MG63 (cell line): ENCODE data around the gene SMC1B. TPM values are rescaled to one million over a fixed set of nuclear protein-coding genes. Genes with fewer than 3 reads are reported as not detected.
"Not testable (repeated sequence)": the region's sequence is repeated elsewhere in the genome, so short reads cannot be mapped to it uniquely, and the experiment has no call there.

Experiments
- DNase-seq: peaks from one replicate; pipeline ENCODE4 v3.0.0-alpha.2; 2020
- H3K27me3 ChIP-seq: fragments of 250-450 bp; sonication (Bioruptor Pico); 2 replicates; pipeline ENCODE4 v1.5.1; 2020; ENCODE audit warnings: mild to moderate bottlenecking, moderate library complexity
- H3K36me3 ChIP-seq: fragments of 250-450 bp; sonication (Bioruptor Pico); 2 replicates; pipeline ENCODE4 v1.5.1; 2020; ENCODE audit warnings: mild to moderate bottlenecking, moderate library complexity
- H3K4me3 ChIP-seq: fragments of 250-450 bp; sonication (Bioruptor Pico); 2 replicates; pipeline ENCODE4 v1.5.1; 2020; ENCODE audit warnings: mild to moderate bottlenecking, moderate library complexity
- H3K9me3 ChIP-seq: fragments of 250-450 bp; sonication (Bioruptor Pico); 2 replicates; pipeline ENCODE4 v1.5.1; 2020; ENCODE audit warnings: mild to moderate bottlenecking, moderate library complexity
- total RNA-seq: library from RNA; depleted of rRNA; stranded (reverse); fragments of >200 nt; shearing (Covaris generic); gene quantifications from 2 replicates; pipeline ENCODE4 v1.2.3, GENCODE V29; 2014; ENCODE audit warnings: low replicate concordance; rRNA removed

SMC1B gene
- total RNA-seq, 1 experiment from 2014 or later: not detected

- Histone ChIP-seq H3K27me3 (no peaks in the 10 kb centered on the region), H3K36me3 (no peaks in the 10 kb centered on the region), H3K9me3 (no peaks in the 10 kb centered on the region), H3K4me3 (peak overlapping the region; percentile 79)
- DNase-seq: no peak
Observed at GRCh38 chr22:45308957-45309421, 104.4 kb downstream of the SMC1B start.

DNA sequence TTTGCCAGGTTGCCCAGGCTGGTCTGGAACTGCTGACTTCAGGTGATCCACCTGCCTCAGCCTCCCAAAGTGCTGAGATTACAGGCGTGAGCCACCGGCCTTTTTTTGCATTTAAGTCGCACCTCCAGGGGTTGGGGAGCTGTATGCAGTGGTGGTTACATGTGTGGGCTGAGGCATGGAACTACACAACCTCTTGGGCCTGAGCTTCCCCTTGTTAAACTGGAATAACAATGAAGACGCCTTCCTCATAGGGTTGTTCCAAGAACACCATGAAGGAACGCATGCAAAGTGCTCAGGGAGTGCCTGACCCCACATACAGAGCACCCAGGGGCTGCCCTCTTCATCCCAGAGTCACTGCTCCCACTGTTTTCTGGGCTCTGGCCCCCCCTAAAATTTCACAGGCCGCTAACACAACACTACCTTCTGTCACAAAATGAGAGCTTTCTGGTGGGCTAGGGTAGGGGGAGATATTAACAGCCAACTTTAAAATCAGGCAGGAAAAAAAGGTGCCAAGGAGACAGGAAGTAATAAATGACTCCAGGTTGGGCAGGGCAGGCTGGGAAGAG lies 104.9 kb downstream of the SMC1B start:
- no peaks in the 10 kb centered on the region for H3K9me3 ChIP-seq
- DNase-seq: no peak
- H3K4me3 ChIP-seq: no peak overlapping the region
- no peaks in the 10 kb centered on the region for H3K27me3 ChIP-seq
- H3K36me3 ChIP-seq: no peaks in the 10 kb centered on the region

DNA sequence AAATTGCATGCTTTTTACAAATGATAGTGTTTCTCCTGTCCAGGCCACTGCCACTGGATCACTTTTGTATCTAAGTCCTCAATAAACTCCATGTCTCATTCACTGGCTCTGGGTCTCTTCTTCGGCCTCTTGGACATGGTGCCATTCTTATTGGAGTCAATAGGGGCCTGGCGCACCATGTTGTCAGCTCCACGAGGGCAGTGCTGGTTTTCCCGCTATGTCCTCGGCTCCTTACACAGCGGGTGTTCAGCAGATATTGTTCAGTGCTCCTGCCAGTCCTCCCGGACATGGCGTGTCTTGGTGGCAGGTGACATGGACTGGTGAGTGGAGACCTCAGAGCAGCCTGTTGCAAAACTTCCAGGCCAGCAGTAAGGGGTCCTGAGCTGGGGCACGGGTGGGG lies 107.3 kb downstream of the SMC1B start:
- Histone ChIP-seq H3K4me3 (no peak overlapping the region), H3K9me3 (no peaks in the 10 kb centered on the region), H3K27me3 (no peaks in the 10 kb centered on the region), H3K36me3 (no peaks in the 10 kb centered on the region)
- DNase-seq: no peak

- no peak for DNase-seq
- Histone ChIP-seq H3K4me3 (no peak overlapping the region), H3K9me3 (no peaks in the 10 kb centered on the region), H3K36me3 (no peaks in the 10 kb centered on the region), H3K27me3 (no peaks in the 10 kb centered on the region)
Observed at GRCh38 chr22:45305456-45306075, 107.8 kb downstream of the SMC1B start.

DNA sequence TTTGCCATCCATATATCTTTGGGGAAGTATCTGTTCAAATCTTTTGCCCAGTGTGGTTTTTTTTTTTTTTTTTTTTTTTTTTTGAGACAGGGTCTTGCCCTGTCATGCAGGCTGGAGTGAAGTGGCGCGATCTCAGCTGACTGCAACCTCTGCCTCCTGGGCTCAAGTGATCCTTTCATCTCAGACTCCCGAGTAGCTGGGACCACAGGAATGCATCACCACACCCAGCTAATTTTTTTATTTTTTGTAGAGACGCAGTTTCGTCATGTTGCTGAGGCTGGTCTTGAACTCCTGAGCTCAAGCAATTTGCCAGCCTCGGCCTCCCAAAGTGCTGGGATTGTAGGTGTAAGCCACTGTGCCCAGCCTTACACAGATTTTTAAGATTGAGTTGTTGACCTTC lies 108.4 kb downstream of the SMC1B start:
- no peaks in the 10 kb centered on the region for H3K27me3 ChIP-seq
- no peak for DNase-seq

GRCh38 chr22:45303181-45303580 lies 110.2 kb downstream of the SMC1B start:
- H3K9me3 ChIP-seq: no peaks in the 10 kb centered on the region
- no peaks in the 10 kb centered on the region for H3K36me3 ChIP-seq
- H3K4me3 ChIP-seq: no peak overlapping the region
- DNase-seq: no peak
- no peaks in the 10 kb centered on the region for H3K27me3 ChIP-seq

More for the DNA sequence above, 108.4 kb downstream of the SMC1B start:
- H3K4me3 ChIP-seq: no peak overlapping the region
- no peaks in the 10 kb centered on the region for H3K36me3 ChIP-seq
- no peaks in the 10 kb centered on the region for H3K9me3 ChIP-seq

DNA sequence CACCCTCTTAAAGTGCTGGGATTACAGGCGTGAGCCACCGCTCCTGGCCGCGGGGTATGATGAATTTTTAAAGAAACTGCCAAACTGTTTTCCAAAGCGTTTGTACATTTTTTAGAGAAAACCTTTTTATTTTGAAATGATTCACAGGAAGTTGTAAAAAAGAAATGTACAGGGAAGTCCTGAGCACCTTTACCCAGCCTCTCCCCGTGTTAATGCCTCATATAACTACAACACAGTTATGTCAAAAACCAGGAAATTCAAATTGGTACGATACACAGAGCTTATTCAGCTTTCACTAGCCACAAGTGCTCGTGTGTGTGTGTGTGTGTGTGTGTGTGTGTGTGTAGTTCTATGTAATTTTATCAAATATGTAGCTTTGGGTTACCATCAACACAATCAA lies 110.6 kb downstream of the SMC1B start:
- Histone ChIP-seq H3K27me3 (no peaks in the 10 kb centered on the region), H3K36me3 (no peaks in the 10 kb centered on the region), H3K9me3 (no peaks in the 10 kb centered on the region), H3K4me3 (no peak overlapping the region)
- DNase-seq: no peak

DNA sequence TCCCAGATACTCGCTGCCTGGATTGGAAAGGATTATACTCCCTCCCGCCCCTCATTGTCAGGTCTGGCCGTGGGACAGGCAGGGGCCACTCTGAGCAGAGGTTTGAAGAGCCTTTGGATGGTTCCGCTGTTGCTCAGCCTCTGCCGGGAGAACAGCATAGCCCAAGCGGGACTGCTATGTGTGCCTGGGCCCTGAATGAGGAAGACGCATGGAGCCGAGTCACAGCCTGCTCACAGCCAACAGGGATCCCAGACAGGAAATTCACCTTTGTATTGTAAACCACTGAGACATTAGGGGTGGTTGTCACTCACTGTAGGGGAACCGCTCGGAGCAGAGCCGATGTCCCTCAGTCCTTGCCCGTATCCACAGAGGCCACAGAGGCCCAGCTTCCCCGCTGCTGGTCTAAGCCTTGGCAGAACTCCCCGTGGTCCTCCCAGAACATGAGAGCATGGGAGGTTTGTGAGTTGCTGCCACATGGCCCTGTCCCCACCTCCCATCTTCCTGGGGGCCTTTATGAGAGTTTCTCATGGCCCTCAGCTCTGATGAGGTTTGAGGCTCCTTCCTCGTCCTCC lies 114.4 kb downstream of the SMC1B start:
- no peaks in the 10 kb centered on the region for H3K36me3 ChIP-seq
- no peak overlapping the region for H3K4me3 ChIP-seq
- DNase-seq: no peak
- H3K9me3 ChIP-seq: no peaks in the 10 kb centered on the region
- no peaks in the 10 kb centered on the region for H3K27me3 ChIP-seq

DNA sequence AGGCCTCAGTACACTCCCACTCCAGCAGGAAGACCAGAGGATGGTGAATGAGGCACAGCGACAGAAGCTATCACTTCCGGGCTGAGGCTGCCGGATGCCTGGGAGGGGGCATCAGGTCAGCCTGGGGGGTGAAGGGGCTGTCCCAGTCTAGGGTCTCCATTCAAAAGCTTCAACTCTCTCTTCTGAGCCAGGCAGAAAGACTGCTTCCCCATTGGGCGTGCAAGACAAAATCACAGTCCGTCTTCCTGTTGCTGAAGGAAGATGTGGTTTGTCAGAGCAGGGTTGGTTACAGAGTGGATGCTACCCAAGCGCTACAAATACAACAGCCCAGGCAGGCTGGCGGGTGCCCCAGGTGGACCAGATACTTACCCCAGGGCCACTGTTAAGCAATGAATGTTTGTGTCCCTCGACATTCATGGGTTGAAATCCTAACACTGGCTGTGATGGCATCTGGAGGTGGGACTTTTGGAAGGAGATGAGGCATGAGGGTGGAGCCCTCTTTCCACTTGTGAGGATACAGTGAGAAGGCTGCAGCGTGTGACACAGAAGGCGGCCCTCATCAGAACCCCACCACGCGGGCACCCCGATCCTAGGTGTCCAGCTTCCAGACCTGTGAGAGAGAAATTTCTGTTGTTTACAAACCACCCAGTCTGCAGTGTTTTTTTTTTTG lies 116.6 kb downstream of the SMC1B start:
- DNase-seq: no peak
- Histone ChIP-seq H3K9me3 (no peaks in the 10 kb centered on the region), H3K4me3 (no peak overlapping the region), H3K27me3 (no peaks in the 10 kb centered on the region), H3K36me3 (no peaks in the 10 kb centered on the region)

- no peak for DNase-seq
- Histone ChIP-seq H3K27me3 (no peaks in the 10 kb centered on the region), H3K9me3 (no peaks in the 10 kb centered on the region), H3K36me3 (no peaks in the 10 kb centered on the region), H3K4me3 (no peak overlapping the region)
Observed at GRCh38 chr22:45295492-45295891, 117.9 kb downstream of the SMC1B start.

- H3K4me3 ChIP-seq, DNase-seq, H3K9me3 ChIP-seq, H3K27me3 ChIP-seq, H3K36me3 ChIP-seq: not testable (repeated sequence)
Observed at GRCh38 chr22:45295004-45295403, 118.4 kb downstream of the SMC1B start.

Other genes with a start within 250 kb of the SMC1B start
- 32.6 and 33.7 TPM in 2 replicates for gene NUP50, start 249.7 kb downstream of the SMC1B start, total RNA-seq
- 64.1 and 85.1 TPM in 2 replicates for gene KIAA0930, start 172.7 kb downstream of the SMC1B start, total RNA-seq
- gene UPK3A, start 128.7 kb downstream of the SMC1B start, total RNA-seq: not detected in 2 replicates
- 17.1 and 20.5 TPM in 2 replicates for gene FAM118A, start 103.7 kb downstream of the SMC1B start, total RNA-seq
- 0.56 TPM in 1 of 2 replicates, not detected in the other for gene RIBC2, start 94 bp upstream of the SMC1B start, total RNA-seq
- 42.9 and 91.9 TPM in 2 replicates for gene FBLN1, start 89.3 kb upstream of the SMC1B start, total RNA-seq